H1 (cell line): ENCODE data around the gene GPR157. TPM values are rescaled to one million over a fixed set of nuclear protein-coding genes. Genes with fewer than 3 reads are reported as not detected.

Experiments
- CTCF ChIA-PET: fragments of 300-600 bp; sonication (Branson Sonifier 250); formaldehyde crosslinking; loops from one replicate; lab custom pipeline; 2021; ENCODE audit not compliant: partially characterized antibody; lab: Charles Lee
- POLR2A ChIA-PET: fragments of 300-600 bp; sonication (Branson Sonifier 250); formaldehyde crosslinking; loops from one replicate; lab custom pipeline; 2021; ENCODE audit warnings: inconsistent platforms; ENCODE audit not compliant: partially characterized antibody; lab: Charles Lee
- DNase-seq, 2 experiments: peaks; one replicate each; pipeline versions ENCODE4 v3.0.0 to v3.0.0-alpha.2; 2010 to 2022; ENCODE audit warnings: low spot score in 2 of 2, low read depth in 1 of 2, mixed read lengths in 1 of 2
- FAIRE-seq: peaks from 2 replicates; lab custom pipeline; 2011; peaks lifted over from hg19 to GRCh38; lab: Jason Lieb, UNC
- H2AFZ ChIP-seq: 2 replicates; pipeline ENCODE4 v1.8.1; 2012; ENCODE audit warnings: low read length, inconsistent platforms
- H2AK5ac ChIP-seq: 2 replicates; pipeline ENCODE4 v1.6.1; 2013; ENCODE audit warnings: low read depth, low read length
- H2BK120ac ChIP-seq: replicated peaks from 2 replicates; pipeline ENCODE3; 2013; ENCODE audit warnings: low read depth, low read length, inconsistent platforms
- H2BK12ac ChIP-seq: 2 replicates; pipeline ENCODE4 v1.6.1; 2013; ENCODE audit warnings: low read depth, low read length
- H2BK15ac ChIP-seq: 2 replicates; pipeline ENCODE4 v1.6.1; 2013; ENCODE audit warnings: low read length
- H2BK20ac ChIP-seq: 2 replicates; pipeline ENCODE4 v1.6.1; 2013; ENCODE audit warnings: low read length
- H2BK5ac ChIP-seq: 2 replicates; pipeline ENCODE4 v1.6.1; 2013; ENCODE audit warnings: low read depth, low read length
- H3K14ac ChIP-seq: 2 replicates; pipeline ENCODE4 v1.6.1; 2013; ENCODE audit warnings: inconsistent platforms; ENCODE audit not compliant: insufficient read length
- H3K18ac ChIP-seq: 2 replicates; pipeline ENCODE4 v1.6.1; 2013; ENCODE audit warnings: low read length; ENCODE audit errors: extremely low read depth
- H3K23ac ChIP-seq: 2 replicates; pipeline ENCODE4 v1.6.1; 2013; ENCODE audit warnings: inconsistent platforms; ENCODE audit not compliant: insufficient read length
- H3K23me2 ChIP-seq: 2 replicates; pipeline ENCODE4 v1.6.1; 2013; ENCODE audit warnings: low read depth, low read length
- H3K27ac ChIP-seq: 2 replicates; pipeline ENCODE4 v1.6.1; 2011; ENCODE audit warnings: low read depth, low read length, inconsistent platforms
- H3K27me3 ChIP-seq, 4 experiments: replicated peaks in 1 of 4; 1 replicate in 1 of 4; 2 replicates in 3 of 4; pipeline versions ENCODE4 v1.6.1 to v1.8.1; 2011 to 2013; ENCODE audit warnings: low read length in 3 of 4, mild to moderate bottlenecking in 3 of 4, inconsistent platforms in 2 of 4, mixed read lengths in 2 of 4, moderate library complexity in 1 of 4; ENCODE audit not compliant: control insufficient read depth in 3 of 4, insufficient read depth in 3 of 4; ENCODE audit errors: extremely low read depth in 1 of 4
- H3K36me3 ChIP-seq, 4 experiments: 2 replicates each; pipeline versions ENCODE4 v1.6.1 to v1.8.1; 2011 to 2013; ENCODE audit warnings: mild to moderate bottlenecking in 4 of 4, low read length in 3 of 4, moderate library complexity in 2 of 4, control low read depth in 1 of 4, inconsistent platforms in 1 of 4; ENCODE audit not compliant: insufficient read depth in 4 of 4, control insufficient read depth in 2 of 4
- H3K4ac ChIP-seq: replicated peaks from 2 replicates; pipeline ENCODE3; 2013; ENCODE audit warnings: low read length, low read depth, mixed read lengths, inconsistent platforms; ENCODE audit not compliant: insufficient read length
- H3K4me1 ChIP-seq, 4 experiments: replicated peaks in 1 of 4; 1 replicate in 1 of 4; 2 replicates in 3 of 4; pipeline versions ENCODE4 v1.6.1 to v1.8.1; 2011 to 2013; ENCODE audit warnings: low read length in 3 of 4, inconsistent platforms in 2 of 4, mixed read lengths in 1 of 4; ENCODE audit not compliant: insufficient read depth in 4 of 4, control insufficient read depth in 3 of 4
- H3K4me2 ChIP-seq, 2 experiments: 2 replicates each; pipeline versions ENCODE4 v1.6.1 to v1.8.1; 2011 to 2013; ENCODE audit warnings: low read depth in 2 of 2, low read length in 2 of 2, control low read depth in 1 of 2, inconsistent platforms in 1 of 2, mild to moderate bottlenecking in 1 of 2; ENCODE audit not compliant: insufficient read depth in 1 of 2
- H3K4me3 ChIP-seq, 4 experiments: fragments of 200-600, 300-600 bp in 1 of 4; sonication (generic), shearing (Covaris generic), sonication (Bioruptor Twin) in 1 of 4; 2 replicates each; pipeline versions ENCODE4 v1.5.1 to v1.8.1; 2011 to 2016; ENCODE audit warnings: low read length in 4 of 4, low read depth in 3 of 4, control low read depth in 2 of 4, inconsistent platforms in 2 of 4, mild to moderate bottlenecking in 2 of 4, mixed read lengths in 1 of 4, moderate library complexity in 1 of 4; ENCODE audit not compliant: insufficient read depth in 2 of 4; ENCODE audit errors: extremely low read depth in 1 of 4
- H3K56ac ChIP-seq: replicated peaks from 2 replicates; pipeline ENCODE3; 2013; ENCODE audit warnings: low read depth, mild to moderate bottlenecking, mixed read lengths, low read length, inconsistent platforms; ENCODE audit not compliant: insufficient read length
- H3K79me1 ChIP-seq: 2 replicates; pipeline ENCODE4 v1.6.1; 2013; ENCODE audit warnings: low read depth, low read length, control low read depth
- H3K79me2 ChIP-seq, 2 experiments: 2 replicates each; pipeline versions ENCODE4 v1.6.1 to v1.8.1; 2012 to 2013; ENCODE audit warnings: low read length in 2 of 2, mild to moderate bottlenecking in 2 of 2, inconsistent platforms in 1 of 2; ENCODE audit not compliant: insufficient read depth in 2 of 2, control insufficient read depth in 1 of 2
- H3K9ac ChIP-seq, 4 experiments: replicated peaks in 1 of 4; 1 replicate in 1 of 4; 2 replicates in 3 of 4; pipeline versions ENCODE4 v1.6.1 to v1.8.1; 2011 to 2013; ENCODE audit warnings: low read depth in 3 of 4, low read length in 3 of 4, control low read depth in 2 of 4, mild to moderate bottlenecking in 2 of 4, moderate library complexity in 2 of 4, inconsistent platforms in 1 of 4; ENCODE audit errors: extremely low read depth in 1 of 4
- H3K9me3 ChIP-seq, 2 experiments: 2 replicates each; pipeline versions ENCODE4 v1.6.1 to v1.8.1; 2012 to 2013; ENCODE audit warnings: mild to moderate bottlenecking in 2 of 2, moderate library complexity in 2 of 2, control low read depth in 1 of 2, inconsistent platforms in 1 of 2, low read depth in 1 of 2, low read length in 1 of 2, mixed read lengths in 1 of 2; ENCODE audit not compliant: insufficient read depth in 2 of 2
- H4K20me1 ChIP-seq, 2 experiments: replicated peaks in 1 of 2; 2 replicates each; pipeline versions ENCODE3 to v1.8.1; 2011 to 2013; ENCODE audit warnings: inconsistent platforms in 2 of 2, low read length in 2 of 2, mild to moderate bottlenecking in 1 of 2; ENCODE audit not compliant: insufficient read depth in 2 of 2, control insufficient read depth in 1 of 2
- H4K5ac ChIP-seq: 2 replicates; pipeline ENCODE4 v1.6.1; 2013; ENCODE audit warnings: low read length, low read depth, mixed read lengths, inconsistent platforms; ENCODE audit not compliant: insufficient read length
- H4K8ac ChIP-seq: 2 replicates; pipeline ENCODE4 v1.8.0; 2013; ENCODE audit warnings: mild to moderate bottlenecking, moderate library complexity, low read length, inconsistent platforms; ENCODE audit not compliant: insufficient read depth; ENCODE audit errors: extremely low read depth
- H4K91ac ChIP-seq: replicated peaks from 2 replicates; pipeline ENCODE3; 2013; ENCODE audit warnings: low read length, mixed read lengths, inconsistent platforms; ENCODE audit not compliant: insufficient read length
- WGBS, 2 experiments: shearing (Covaris generic) in 1 of 2; methylation state at CpG; one replicate each; pipeline versions ENCODE4 v1.1.6 to v1.1.7; 2013 to 2015; ENCODE audit warnings: low lambda C conversion rate in 2 of 2, mixed read lengths in 2 of 2, inconsistent platforms in 1 of 2, low coverage in 1 of 2, missing lambda C conversion rate in 1 of 2; ENCODE audit not compliant: insufficient replicate concordance in 2 of 2, insufficient coverage in 1 of 2, insufficient read length in 1 of 2; ENCODE audit errors: extremely low coverage in 1 of 2, missing lambda C conversion rate in 1 of 2; 5-methylcytosine and 5-hydroxymethylcytosine counted together
- polyA plus RNA-seq, 7 experiments: library from polyadenylated mRNA; depleted of rRNA in 3 of 7; stranded (reverse) in 5 of 7; unstranded in 2 of 7; fragments of >200 nt in 5 of 7; fragments of 200-250 nt in 2 of 7; gene quantifications; 1 replicate in 5 of 7; 2 replicates in 1 of 7; 4 replicates in 1 of 7; pipeline versions ENCODE4 v1.2.1 to v1.2.3, GENCODE V29; 2011 to 2013; ENCODE audit warnings: missing spikeins in 2 of 7, mixed read lengths in 2 of 7
- total RNA-seq: library from RNA; stranded (reverse); fragmentation: NEBNext Ultra II Directional; extraction: Animal tissue kit (Norgen Biotek cat#: 25700); gene quantifications from 2 replicates; pipeline ENCODE4 v1.2.1, GENCODE V29; 2021

The GPR157 gene
- total and polyA plus RNA-seq, 2 of the 8 experiments (the other 6 are each of a cell fraction or from before 2014, with no cell fraction given) = 1.0 to 11.0 TPM

GRCh38 chr1:9127395-9128165 lies 1.3 kb downstream of the GPR157 start:
- peak overlapping the region; percentile 87 for H4K8ac ChIP-seq
- peaks cover 0 to 9% (median 7%) of the 10 kb centered on the region in 4 experiments; a peak in 5 of 7 replicates for H3K4me1 ChIP-seq
- H3K79me2 ChIP-seq = no peaks in the 10 kb centered on the region
- ChIA-PET POLR2A (interaction anchor here (0.6 to 1.3 kb wide), 2 partner anchors 10 to 169 kb away, joined by 3 read pairs; no protein-coding TSS in a partner anchor), CTCF (interaction anchor here (0.5 to 3.8 kb wide), 6 partner anchors 15 to 807 kb away, joined by 3 to 18 read pairs (median 4); no protein-coding TSS in a partner anchor)
- no peak overlapping the region for H3K14ac ChIP-seq
- FAIRE-seq (no peak), DNase-seq (no peak)
- H2BK5ac ChIP-seq = no peak overlapping the region
- H3K9ac ChIP-seq = no peak overlapping the region
- H2BK20ac ChIP-seq = no peak overlapping the region
- H3K4ac ChIP-seq = no peak overlapping the region
- H3K36me3 ChIP-seq = no peaks in the 10 kb centered on the region
- peak overlapping the region; percentile 77 to 79 for H3K4me2 ChIP-seq
- peak overlapping the region; percentile 65; the same call in 1 of the 2 replicates for H2AK5ac ChIP-seq
- peaks cover 0 to 14% (median 11%) of the 10 kb centered on the region in 4 experiments; a peak in 5 of 7 replicates for H3K27me3 ChIP-seq
- no peak overlapping the region for H2BK120ac ChIP-seq
- H3K23ac ChIP-seq = no peak overlapping the region
- no peak overlapping the region for H2BK15ac ChIP-seq
- H3K4me3 ChIP-seq = peak overlapping the region in 1 of 4 experiments; percentile 61; a peak in 2 of 8 replicates
- H3K18ac ChIP-seq = no peak overlapping the region
- no peak overlapping the region for H3K27ac ChIP-seq
- no peak overlapping the region for H4K91ac ChIP-seq
- no peak overlapping the region for H2AFZ ChIP-seq
- H2BK12ac ChIP-seq = no peak overlapping the region
- H3K9me3 ChIP-seq = no peaks in the 10 kb centered on the region
- H4K5ac ChIP-seq = no peak overlapping the region
- no peak overlapping the region for H3K56ac ChIP-seq
- peaks cover 0 to 5% of the 10 kb centered on the region in 2 experiments for H4K20me1 ChIP-seq
- H3K23me2 ChIP-seq = peaks cover 6% of the 10 kb centered on the region; the same call in 1 of the 2 replicates
- no peaks in the 10 kb centered on the region for H3K79me1 ChIP-seq
- WGBS, 2 experiments = 84% methylated on average over 19 of the region's 19 CpGs; no CpG with 5 or more reads in 1 of the 2 experiments
